Superior temporal gyrus (tissue), 1 donor: ENCODE results near the gene DNAJC5G.

Source experiments
- DNase-seq: peaks from one replicate; pipeline ENCODE4 v3.0.0-alpha.2; 2016; ENCODE audit errors: extremely low spot score

DNAJC5G gene

GRCh38 chr2:27275211-27276150, at the start of gene DNAJC5G:
Gene DNAJC5G (plus strand): TSS chr2:27275433. CDS start chr2:27276729, 1,296 bp downstream.
- DNase-seq = no peak

- no peak for DNase-seq
Measured at GRCh38 chr2:27225526-27225925, 49.7 kb upstream of the DNAJC5G start.

GRCh38 chr2:27227501-27227900, 47.7 kb upstream of the DNAJC5G start:
- no peak for DNase-seq

- DNase-seq = no peak
Measured at GRCh38 chr2:27231921-27232320, 43.3 kb upstream of the DNAJC5G start.

GRCh38 chr2:27233341-27233740, 41.9 kb upstream of the DNAJC5G start:
- DNase-seq = no peak

- no peak for DNase-seq
Measured at GRCh38 chr2:27236136-27236535, 39.1 kb upstream of the DNAJC5G start.

- no peak for DNase-seq
Measured at GRCh38 chr2:27236626-27237025, 38.6 kb upstream of the DNAJC5G start.

- no peak for DNase-seq
Measured at GRCh38 chr2:27237341-27237945, 37.8 kb upstream of the DNAJC5G start.

GRCh38 chr2:27238976-27239375, 36.3 kb upstream of the DNAJC5G start:
- no peak for DNase-seq

- no peak for DNase-seq
Measured at GRCh38 chr2:27240406-27240805, 34.8 kb upstream of the DNAJC5G start.

GRCh38 chr2:27241761-27242613, 33.2 kb upstream of the DNAJC5G start:
- DNase-seq = no peak

- DNase-seq = no peak
Measured at GRCh38 chr2:27242614-27242951, 32.6 kb upstream of the DNAJC5G start.

- no peak for DNase-seq
Measured at GRCh38 chr2:27243391-27244130, 31.7 kb upstream of the DNAJC5G start.

GRCh38 chr2:27245116-27245515, 30.1 kb upstream of the DNAJC5G start:
- no peak for DNase-seq

GRCh38 chr2:27245626-27246025, 29.6 kb upstream of the DNAJC5G start:
- no peak for DNase-seq

- DNase-seq = no peak
Measured at GRCh38 chr2:27247893-27248292, 27.3 kb upstream of the DNAJC5G start.

GRCh38 chr2:27249159-27249890, 25.9 kb upstream of the DNAJC5G start:
- no peak for DNase-seq

GRCh38 chr2:27249891-27250651, 25.2 kb upstream of the DNAJC5G start:
- DNase-seq = no peak

GRCh38 chr2:27250652-27251379, 24.4 kb upstream of the DNAJC5G start:
- no peak for DNase-seq
